ENCODE results near the gene SAMD11.
"Not testable (repeated sequence)": the region's sequence is repeated elsewhere in the genome, so short reads cannot be mapped to it uniquely, and the experiment has no call there.

The SAMD11 gene

GRCh38 chr1:965526-966134, 41.9 kb downstream of the SAMD11 start:
- no peak for DNase-seq (ENCODE audit: low spot score)

- no peak for DNase-seq (ENCODE audit: low spot score)
These were observed 42.5 kb downstream of the SAMD11 start, which contains the start of gene PLEKHN1 for GRCh38 chr1:966135-966703. Gene PLEKHN1, plus strand, starts transcription at chr1:966482. Its CDS starts 50 bp downstream, at chr1:966532.

- no peak for DNase-seq (ENCODE audit: low spot score)
These were observed 43.1 kb downstream of the SAMD11 start for GRCh38 chr1:966704-967300.

- no peak for DNase-seq (ENCODE audit: low spot score)
These were observed 44.0 kb downstream of the SAMD11 start for GRCh38 chr1:967466-968343.

GRCh38 chr1:969260-969855, 45.6 kb downstream of the SAMD11 start:
- DNase-seq (ENCODE audit: low spot score): no peak

- DNase-seq (ENCODE audit: low spot score): no peak
These were observed 46.7 kb downstream of the SAMD11 start for GRCh38 chr1:970242-970972.

GRCh38 chr1:970973-971730, 47.4 kb downstream of the SAMD11 start:
- no peak for DNase-seq (ENCODE audit: low spot score)

- DNase-seq (ENCODE audit: low spot score): no peak
These were observed 48.2 kb downstream of the SAMD11 start for GRCh38 chr1:971751-972506.

- DNase-seq (ENCODE audit: low spot score): no peak
These were observed 49.2 kb downstream of the SAMD11 start for GRCh38 chr1:972726-973458.

- no peak for DNase-seq (ENCODE audit: low spot score)
These were observed 50.0 kb downstream of the SAMD11 start for GRCh38 chr1:973459-974292.

GRCh38 chr1:974293-974640, 50.5 kb downstream of the SAMD11 start:
- DNase-seq (ENCODE audit: low spot score): no peak

- DNase-seq (ENCODE audit: low spot score): no peak
These were observed 51.1 kb downstream of the SAMD11 start for GRCh38 chr1:974687-975328.

- no peak for DNase-seq (ENCODE audit: low spot score)
These were observed 51.6 kb downstream of the SAMD11 start for GRCh38 chr1:975365-975764.

- no peak for DNase-seq (ENCODE audit: low spot score)
These were observed 52.4 kb downstream of the SAMD11 start for GRCh38 chr1:975896-976683.

GRCh38 chr1:976791-977190, 53.1 kb downstream of the SAMD11 start:
- DNase-seq (ENCODE audit: low spot score): not testable (repeated sequence)

GRCh38 chr1:978069-978834, 54.5 kb downstream of the SAMD11 start:
- DNase-seq (ENCODE audit: low spot score): no peak
